IPS-20b (cell line): Measurements from ENCODE around the gene DST.
"Not testable (repeated sequence)": the region's sequence is repeated elsewhere in the genome, so short reads cannot be mapped to it uniquely, and the experiment has no call there.

Experiments used
- H3K27ac ChIP-seq: one replicate; pipeline ENCODE4 v1.5.1; 2013; ENCODE audit warnings: low read length
- H3K27me3 ChIP-seq: 2 replicates; pipeline ENCODE4 v1.6.1; 2013; ENCODE audit warnings: mild to moderate bottlenecking, low read length, inconsistent platforms; ENCODE audit not compliant: insufficient read depth
- H3K36me3 ChIP-seq: 2 replicates; pipeline ENCODE4 v1.6.1; 2013; ENCODE audit warnings: low read depth, mild to moderate bottlenecking, inconsistent platforms, low read length, moderate library complexity; ENCODE audit not compliant: insufficient read depth
- H3K4me1 ChIP-seq: 2 replicates; pipeline ENCODE4 v1.6.1; 2013; ENCODE audit warnings: mild to moderate bottlenecking, control low read depth, inconsistent platforms, low read length, moderate library complexity; ENCODE audit not compliant: insufficient read depth
- H3K4me3 ChIP-seq: 2 replicates; pipeline ENCODE4 v1.5.1; 2013; ENCODE audit warnings: mild to moderate bottlenecking, low read length, inconsistent platforms
- H3K9ac ChIP-seq: 2 replicates; pipeline ENCODE4 v1.6.1; 2013; ENCODE audit warnings: low read depth, mild to moderate bottlenecking, inconsistent platforms, low read length, moderate library complexity
- H3K9me3 ChIP-seq: 2 replicates; pipeline ENCODE4 v1.6.1; 2013; ENCODE audit warnings: mild to moderate bottlenecking, low read depth, low read length, inconsistent platforms; ENCODE audit not compliant: insufficient read depth

Gene DST

DNA sequence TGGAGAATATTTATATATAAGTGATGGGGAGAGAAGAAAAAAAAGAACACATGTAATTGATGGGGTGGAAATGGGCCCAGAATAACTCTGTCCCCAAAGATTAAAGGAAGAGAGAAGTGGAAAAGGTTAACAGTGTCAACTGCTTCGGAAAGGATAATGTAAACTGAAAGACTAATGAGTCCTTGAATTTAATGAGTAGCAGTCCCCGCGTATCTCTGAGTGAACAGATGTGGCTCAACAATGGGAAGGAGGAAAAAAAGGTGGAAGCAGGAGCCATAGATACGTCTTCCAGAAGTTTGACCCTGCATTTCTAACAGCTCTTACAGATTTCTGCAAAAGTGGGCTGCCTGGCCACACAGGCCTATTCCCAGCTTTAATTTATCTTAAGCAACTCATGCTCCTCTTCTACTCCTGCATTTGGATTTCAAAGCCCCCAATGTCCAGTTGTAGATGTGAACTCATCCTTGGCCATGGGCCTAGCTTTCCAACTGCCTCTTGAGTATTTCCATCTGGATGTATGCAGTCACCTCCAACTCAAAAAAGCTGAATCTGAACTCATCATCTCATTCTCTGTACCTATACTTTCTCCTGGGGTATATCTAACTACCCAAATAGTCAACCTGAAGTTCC is 61.3 kb downstream of the DST start:
- H3K27me3 ChIP-seq = no peaks in the 10 kb centered on the region
- H3K9me3 ChIP-seq = no peaks in the 10 kb centered on the region
- H3K36me3 ChIP-seq = peaks cover 16% of the 10 kb centered on the region; the same call in 1 of the 2 replicates
- no peak overlapping the region for H3K9ac ChIP-seq
- no peak overlapping the region for H3K27ac ChIP-seq
- no peaks in the 10 kb centered on the region for H3K4me1 ChIP-seq
- H3K4me3 ChIP-seq = no peak overlapping the region

DNA sequence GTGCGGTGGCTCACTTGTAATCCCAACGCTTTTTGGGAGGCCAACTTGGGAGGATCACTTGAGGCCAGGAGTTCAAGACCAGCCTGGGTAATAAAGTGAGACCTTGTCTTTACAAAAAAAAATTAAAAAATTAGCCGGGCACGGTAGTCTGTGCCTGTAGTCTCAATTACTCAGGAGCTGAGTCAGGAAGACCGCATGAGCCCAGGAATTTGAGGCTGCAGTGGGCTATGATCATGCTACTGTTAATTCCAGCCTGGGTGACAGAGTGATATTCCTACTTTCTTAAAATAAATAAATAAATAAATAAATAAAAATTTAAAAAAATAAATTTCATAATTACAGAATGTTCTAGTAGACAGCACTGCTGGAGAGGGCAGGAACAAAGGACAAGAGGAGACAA is 62.4 kb downstream of the DST start:
- H3K27me3 ChIP-seq = no peaks in the 10 kb centered on the region
- H3K4me3 ChIP-seq = no peak overlapping the region
- H3K4me1 ChIP-seq = no peaks in the 10 kb centered on the region
- peaks cover 21% of the 10 kb centered on the region; the same call in 1 of the 2 replicates for H3K36me3 ChIP-seq
- H3K27ac ChIP-seq = no peak overlapping the region
- H3K9me3 ChIP-seq = no peaks in the 10 kb centered on the region
- no peak overlapping the region for H3K9ac ChIP-seq

DNA sequence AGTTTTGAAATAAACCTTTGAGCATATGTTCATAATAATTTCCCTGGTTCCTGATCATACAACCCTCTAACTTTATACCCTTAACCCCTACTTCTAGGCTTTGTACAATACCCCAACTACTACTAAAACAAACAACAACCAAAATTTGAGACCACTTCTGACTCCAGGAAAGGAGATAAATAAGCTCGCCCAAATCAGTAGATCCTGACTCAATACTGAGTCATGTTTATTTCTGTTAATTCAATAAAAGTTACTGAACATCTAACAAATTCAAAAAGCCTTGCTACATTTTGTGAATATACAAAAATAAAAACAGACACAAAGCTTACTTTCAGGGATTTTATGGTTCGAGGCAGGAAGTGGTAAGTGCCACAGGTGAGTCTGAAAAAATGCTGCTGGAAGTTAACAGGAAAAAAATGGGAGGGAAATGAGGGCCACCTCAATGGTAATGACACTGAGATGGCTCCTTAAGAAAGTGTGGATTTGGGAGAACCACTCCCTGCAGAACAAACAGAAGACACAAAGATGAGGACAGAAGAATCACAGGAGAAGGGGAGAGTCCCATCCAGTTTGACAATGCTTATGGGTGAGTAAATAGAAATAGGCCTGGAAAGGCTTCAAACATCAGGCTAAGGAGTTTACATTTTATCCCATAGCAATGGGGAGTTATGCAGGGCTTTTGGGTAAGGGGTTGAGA is 63.4 kb downstream of the DST start:
- no peaks in the 10 kb centered on the region for H3K9me3 ChIP-seq
- peaks cover 21% of the 10 kb centered on the region; the same call in 1 of the 2 replicates for H3K36me3 ChIP-seq
- no peaks in the 10 kb centered on the region for H3K27me3 ChIP-seq
- no peak overlapping the region for H3K4me3 ChIP-seq
- no peak overlapping the region for H3K9ac ChIP-seq
- H3K27ac ChIP-seq = no peak overlapping the region
- no peaks in the 10 kb centered on the region for H3K4me1 ChIP-seq

DNA sequence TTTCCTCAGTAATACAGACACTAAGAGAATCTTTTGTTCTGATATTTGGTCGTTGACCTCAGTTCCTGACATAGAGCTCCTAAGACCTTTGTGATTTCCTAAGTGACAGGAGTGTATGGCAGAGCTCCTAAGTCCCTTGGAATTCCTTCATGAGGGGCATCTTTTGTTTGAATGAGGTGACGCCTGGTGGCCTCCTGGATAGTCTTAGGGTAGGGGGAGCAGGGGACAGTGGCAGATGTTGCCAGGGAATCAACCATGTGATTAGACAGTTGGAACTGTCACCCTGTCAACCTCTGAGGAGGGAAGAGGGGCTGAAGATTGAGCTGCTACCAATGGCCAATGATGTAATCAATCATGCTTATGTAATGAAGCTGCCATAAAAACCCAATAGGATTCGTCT is 67.0 kb downstream of the DST start:
- Histone ChIP-seq H3K4me3 (no peak overlapping the region), H3K9me3 (no peaks in the 10 kb centered on the region), H3K27me3 (no peaks in the 10 kb centered on the region), H3K4me1 (no peaks in the 10 kb centered on the region), H3K36me3 (peaks cover 42% of the 10 kb centered on the region; the same call in 1 of the 2 replicates), H3K9ac (no peak overlapping the region), H3K27ac (no peak overlapping the region)

DNA sequence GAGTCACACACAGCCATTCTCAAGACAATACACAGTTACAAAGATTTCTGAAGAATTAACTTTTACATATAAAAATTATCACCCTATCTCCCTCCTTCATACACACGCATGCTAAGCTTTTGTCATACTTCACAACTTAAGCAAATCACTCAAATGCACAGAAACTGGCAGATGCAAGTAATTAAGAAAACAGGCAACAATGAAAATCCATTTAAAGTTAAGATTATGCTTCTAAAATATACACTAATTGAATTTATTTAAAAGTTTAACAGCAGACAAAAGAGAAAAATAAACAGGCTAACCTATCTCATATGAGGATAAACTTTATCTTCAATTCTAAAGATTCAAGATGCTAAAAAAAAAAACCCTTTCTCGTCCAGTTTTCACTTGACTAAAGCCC is 68.4 kb downstream of the DST start:
- H3K4me1 ChIP-seq = no peaks in the 10 kb centered on the region
- H3K27me3 ChIP-seq = no peaks in the 10 kb centered on the region
- H3K9me3 ChIP-seq = no peaks in the 10 kb centered on the region; the same call in 1 of the 2 replicates
- no peak overlapping the region for H3K27ac ChIP-seq
- no peak overlapping the region for H3K9ac ChIP-seq
- H3K4me3 ChIP-seq = no peak overlapping the region
- peaks cover 53% of the 10 kb centered on the region; the same call in 1 of the 2 replicates for H3K36me3 ChIP-seq

DNA sequence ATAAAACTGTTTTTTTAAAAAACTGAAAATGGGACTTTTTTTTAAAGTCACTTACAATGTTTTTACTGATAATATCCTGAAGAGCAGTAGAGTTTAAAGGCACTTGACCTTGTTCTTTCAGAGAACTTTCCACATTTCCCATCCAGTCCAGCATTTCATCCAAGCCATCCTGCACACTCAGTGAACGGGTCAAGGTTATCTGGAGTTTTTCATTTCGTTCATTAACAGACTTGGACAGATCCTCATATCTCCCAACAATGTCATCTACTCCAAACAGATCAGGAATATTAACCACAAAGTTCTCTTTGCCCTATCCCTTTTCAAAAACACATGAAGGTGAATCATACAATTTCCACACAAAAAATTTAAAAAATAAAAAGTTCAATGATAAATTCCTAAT is 69.1 kb downstream of the DST start:
- no peaks in the 10 kb centered on the region for H3K27me3 ChIP-seq
- no peak overlapping the region for H3K27ac ChIP-seq
- H3K9me3 ChIP-seq = no peaks in the 10 kb centered on the region; the same call in 1 of the 2 replicates
- H3K4me3 ChIP-seq = no peak overlapping the region
- peaks cover 48% of the 10 kb centered on the region; the same call in 1 of the 2 replicates for H3K36me3 ChIP-seq
- H3K4me1 ChIP-seq = no peaks in the 10 kb centered on the region
- no peak overlapping the region for H3K9ac ChIP-seq

DNA sequence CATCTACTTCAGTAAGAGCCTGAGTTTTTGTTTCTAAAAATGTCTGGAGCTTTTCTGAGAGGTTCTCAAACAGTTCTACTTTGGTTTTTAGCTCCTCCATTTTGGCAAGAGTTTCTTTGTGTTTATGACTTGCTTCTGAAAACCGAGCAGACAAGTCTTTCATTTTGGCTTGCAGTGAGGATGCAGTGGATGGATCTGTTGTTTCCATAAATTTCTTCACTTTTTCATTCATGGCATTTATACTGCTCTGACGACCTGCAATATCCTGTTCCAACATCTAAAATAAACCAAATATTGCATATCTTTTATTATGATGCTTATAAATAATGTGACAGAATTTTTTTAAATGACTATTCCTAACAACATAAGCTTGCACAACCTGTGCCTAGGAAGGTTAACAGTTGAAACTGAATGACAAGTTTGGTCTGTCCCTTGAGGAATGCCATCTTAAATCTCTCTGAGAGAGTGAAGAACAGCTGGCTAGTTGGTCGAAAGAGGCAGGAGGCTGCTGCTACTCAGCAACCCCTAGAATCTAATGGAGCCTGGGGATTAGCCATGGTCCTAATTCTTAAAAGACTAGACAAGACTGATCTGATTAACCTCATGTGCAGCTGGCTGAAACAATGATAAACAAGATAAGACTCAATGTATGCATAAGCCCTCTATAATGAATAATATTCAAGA is 69.8 kb downstream of the DST start:
- Histone ChIP-seq H3K9ac (no peak overlapping the region), H3K4me1 (no peaks in the 10 kb centered on the region), H3K4me3 (no peak overlapping the region), H3K9me3 (no peaks in the 10 kb centered on the region; the same call in 1 of the 2 replicates), H3K27me3 (no peaks in the 10 kb centered on the region), H3K36me3 (peaks cover 46% of the 10 kb centered on the region; the same call in 1 of the 2 replicates), H3K27ac (no peak overlapping the region)

DNA sequence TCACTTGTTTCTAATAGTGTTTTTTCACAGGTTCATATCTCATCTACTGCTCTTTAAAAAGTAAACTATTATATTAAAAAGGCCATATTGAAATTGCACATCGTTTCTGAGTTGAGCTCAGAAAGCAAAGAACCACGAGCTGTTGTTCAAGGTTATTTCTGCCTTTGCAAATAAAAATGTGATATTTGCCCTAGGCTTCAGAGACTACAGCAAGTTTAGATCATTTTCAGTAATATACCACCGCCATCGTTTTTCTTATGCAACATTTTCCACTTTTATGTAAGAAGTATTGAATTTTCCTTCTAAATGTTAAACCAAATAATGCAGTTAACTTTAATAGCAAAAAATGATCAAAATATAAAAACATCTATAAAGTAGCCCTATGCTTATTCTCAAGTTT is 71.1 kb downstream of the DST start:
- H3K36me3 ChIP-seq = peaks cover 43% of the 10 kb centered on the region; the same call in 1 of the 2 replicates
- no peaks in the 10 kb centered on the region; the same call in 1 of the 2 replicates for H3K9me3 ChIP-seq
- H3K4me1 ChIP-seq = peaks cover 5% of the 10 kb centered on the region; the same call in 1 of the 2 replicates
- H3K27ac ChIP-seq = no peak overlapping the region
- no peak overlapping the region for H3K4me3 ChIP-seq
- H3K27me3 ChIP-seq = no peaks in the 10 kb centered on the region
- no peak overlapping the region for H3K9ac ChIP-seq

DNA sequence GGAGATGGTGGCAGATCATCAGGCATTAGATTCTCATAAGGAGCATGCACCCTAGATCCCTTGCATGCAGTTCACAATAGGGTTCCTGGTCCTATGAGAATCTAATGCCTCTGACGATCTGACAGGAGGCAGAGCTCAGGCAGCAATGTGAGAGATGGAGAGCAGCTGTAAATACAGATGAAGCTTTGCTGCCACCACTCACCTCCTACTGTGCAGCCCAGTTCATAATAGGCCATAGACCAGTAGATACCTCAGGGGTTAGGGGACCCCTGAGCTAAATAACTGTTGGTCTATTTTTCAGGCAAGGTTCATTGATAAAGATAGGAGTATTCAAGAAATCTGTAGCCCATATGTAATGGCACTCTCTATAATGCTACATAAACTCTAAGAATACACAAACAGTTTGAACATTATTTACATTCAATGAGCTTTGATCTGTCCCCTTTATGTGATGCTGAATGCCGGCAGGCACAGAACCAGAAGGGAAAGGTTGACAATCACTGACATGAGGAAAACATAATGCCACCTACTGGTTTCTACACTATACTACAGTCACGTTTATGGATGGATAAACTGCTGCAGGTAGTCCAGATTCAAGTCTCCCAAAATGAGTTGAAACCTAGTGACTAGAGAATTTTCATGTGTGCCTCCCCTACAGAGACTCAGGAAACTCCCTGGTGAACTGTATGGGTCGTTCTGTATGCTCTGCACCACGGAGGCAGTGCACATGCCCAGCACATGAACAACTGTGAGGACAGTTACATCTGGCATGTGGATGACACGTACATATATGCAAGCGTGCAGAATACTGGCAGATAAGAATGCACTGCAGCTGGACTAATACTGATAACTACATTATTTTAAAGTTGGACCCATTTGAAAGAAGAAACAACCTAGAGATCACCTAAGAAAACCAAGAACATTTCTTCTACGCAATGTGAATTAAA is 72.0 kb downstream of the DST start:
- Histone ChIP-seq H3K4me1 (peaks cover 5% of the 10 kb centered on the region; the same call in 1 of the 2 replicates), H3K9ac (no peak overlapping the region), H3K27ac (no peak overlapping the region), H3K36me3 (peaks cover 46% of the 10 kb centered on the region; the same call in 1 of the 2 replicates), H3K9me3 (no peaks in the 10 kb centered on the region; the same call in 1 of the 2 replicates), H3K27me3 (no peaks in the 10 kb centered on the region), H3K4me3 (no peak overlapping the region)

DNA sequence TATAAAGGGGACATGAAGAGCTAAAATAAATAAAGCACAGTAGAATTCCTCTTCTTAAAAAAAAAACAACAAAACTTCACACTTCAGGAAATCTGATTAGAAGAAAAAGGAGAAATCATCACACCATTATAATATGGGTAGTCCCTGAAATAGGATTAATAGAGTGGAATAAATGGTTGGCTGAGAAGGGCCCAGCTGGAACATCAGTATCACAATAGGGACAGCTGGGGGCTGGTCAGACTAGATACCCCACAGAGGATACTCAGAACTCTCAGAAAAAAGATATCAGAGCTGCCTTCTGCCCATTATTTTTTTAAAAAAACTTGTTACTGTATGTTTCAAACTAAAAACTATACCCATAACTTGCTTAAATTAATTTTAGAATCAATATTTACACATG is 75.2 kb downstream of the DST start:
- no peaks in the 10 kb centered on the region; the same call in 1 of the 2 replicates for H3K9me3 ChIP-seq
- no peak overlapping the region for H3K4me3 ChIP-seq

DNA sequence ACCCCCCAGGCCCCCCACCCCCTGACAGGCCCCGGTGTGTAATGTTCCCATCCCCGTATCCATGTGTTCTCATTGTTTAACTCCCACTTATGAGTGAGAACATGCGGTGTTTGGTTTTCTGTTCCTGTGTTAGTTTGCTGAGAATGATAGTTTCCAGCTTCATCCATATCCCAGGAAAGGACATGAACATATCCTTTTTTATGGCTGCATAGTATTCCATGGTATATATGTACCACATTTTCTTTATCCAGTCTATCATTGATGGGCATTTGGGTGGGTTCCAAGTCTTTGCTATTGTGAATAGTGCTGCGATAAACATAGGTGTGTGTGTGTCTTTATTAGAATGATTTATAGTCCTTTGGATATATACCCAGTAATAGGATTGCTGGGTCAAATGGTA is 80.0 kb downstream of the DST start:
- H3K4me3 ChIP-seq, H3K27ac ChIP-seq, H3K9ac ChIP-seq, H3K4me1 ChIP-seq, H3K9me3 ChIP-seq, H3K27me3 ChIP-seq: not testable (repeated sequence)
- H3K36me3 ChIP-seq = peaks cover 42% of the 10 kb centered on the region

More for the DNA sequence above, 75.2 kb downstream of the DST start:
- peaks cover 36% of the 10 kb centered on the region; the same call in 1 of the 2 replicates for H3K36me3 ChIP-seq
- no peak overlapping the region for H3K9ac ChIP-seq
- H3K27me3 ChIP-seq = no peaks in the 10 kb centered on the region
- no peak overlapping the region for H3K27ac ChIP-seq
- peaks cover 5% of the 10 kb centered on the region; the same call in 1 of the 2 replicates for H3K4me1 ChIP-seq
